A549 (cell line): ENCODE results near the gene DDIAS. TPM values are rescaled to one million over a fixed set of nuclear protein-coding genes. Genes with fewer than 3 reads are reported as not detected.
"Not testable (repeated sequence)": the region's sequence is repeated elsewhere in the genome, so short reads cannot be mapped to it uniquely, and the experiment has no call there.

ENCODE experiments used
- ATAC-seq, 2 experiments: fragments of 200-7000 bp in 1 of 2; fragments of >200 bp in 1 of 2; cut with Nextera tagmentation in 1 of 2; cut with Tn5 transposase in 1 of 2; 3 replicates each; pipeline versions ENCODE4 v1.8.0 to v1.9.1; 2018 to 2020; ENCODE audit warnings: mild to moderate bottlenecking in 1 of 2, moderate library complexity in 1 of 2
- CTCF ChIA-PET: fragments of 300-600 bp; sonication (Branson Sonifier 250); formaldehyde crosslinking; extraction: SDS; loops from one replicate; lab custom pipeline; 2021; ENCODE audit warnings: antibody characterized with exemption, inconsistent platforms; lab: Yijun Ruan, JAX
- POLR2A ChIA-PET: fragments of 350-600 bp; formaldehyde crosslinking; extraction: SDS; loops from one replicate; lab custom pipeline; 2021; ENCODE audit warnings: antibody characterized with exemption, inconsistent platforms; lab: Yijun Ruan, JAX
- DNase-seq, 2 experiments: peaks; one replicate each; pipeline versions ENCODE4 v3.0.0 to v3.0.0-alpha.2; 2011 to 2016; ENCODE audit warnings: low read depth in 1 of 2, low spot score in 1 of 2
- FAIRE-seq: peaks from 2 replicates; lab custom pipeline; 2011; peaks lifted over from hg19 to GRCh38; lab: Jason Lieb, UNC
- H3K27ac ChIP-seq, 2 experiments: fragments of >200 bp; sonication (Bioruptor Twin); formaldehyde crosslinking; 3 replicates each; pipeline ENCODE4 v1.5.1; 2016 to 2017
- H3K4me1 ChIP-seq: fragments of >200 bp; sonication (Bioruptor Twin); formaldehyde crosslinking; 3 replicates; pipeline ENCODE4 v1.6.1; 2016
- H3K4me2 ChIP-seq: fragments of >200 bp; sonication (Bioruptor Twin); formaldehyde crosslinking; 3 replicates; pipeline ENCODE4 v1.6.1; 2016
- H3K4me3 ChIP-seq: fragments of >200 bp; sonication (Bioruptor Twin); formaldehyde crosslinking; 3 replicates; pipeline ENCODE4 v1.5.1; 2016
- H3K9me3 ChIP-seq: fragments of >200 bp; sonication (Bioruptor Twin); formaldehyde crosslinking; 3 replicates; pipeline ENCODE4 v1.6.1; 2016
- BHLHE40 ChIP-seq: IDR thresholded peaks from 2 replicates; pipeline ENCODE4 v1.6.1; 2012; ENCODE audit warnings: low read depth, low read length, inconsistent platforms
- CBX2 ChIP-seq: fragments of 200-600 bp; sonication (generic); IDR thresholded peaks from 2 replicates; pipeline ENCODE4 v1.6.1; 2016; ENCODE audit warnings: low read depth, mild to moderate bottlenecking, borderline replicate concordance
- CEBPB ChIP-seq, 2 experiments: fragments of >200 bp in 1 of 2; sonication (Bioruptor Twin) in 1 of 2; formaldehyde crosslinking in 1 of 2; IDR thresholded peaks; 2 replicates each; pipeline ENCODE4 v1.6.1; 2012 to 2016
- CHD2 ChIP-seq: fragments of 150-350 bp; IDR thresholded peaks from 2 replicates; pipeline ENCODE4 v1.6.1; 2014; ENCODE audit warnings: low read length; ENCODE audit not compliant: partially characterized antibody
- CHD4 ChIP-seq: fragments of 200-600 bp; sonication (generic); IDR thresholded peaks from 2 replicates; pipeline ENCODE4 v1.6.1; 2016; ENCODE audit warnings: antibody characterized with exemption, mild to moderate bottlenecking, borderline replicate concordance
- FOSB ChIP-seq: fragments of 250-450 bp; sonication (Bioruptor Pico); IDR thresholded peaks from 2 replicates; pipeline ENCODE4 v1.5.0; 2020; ENCODE audit warnings: mild to moderate bottlenecking, moderate library complexity
- HDAC2 ChIP-seq: fragments of 200-600 bp; sonication (generic); IDR thresholded peaks from 2 replicates; pipeline ENCODE4 v1.6.1; 2016
- KDM5A ChIP-seq: fragments of 200-600 bp; sonication (generic); IDR thresholded peaks from 2 replicates; pipeline ENCODE4 v1.6.1; 2016; ENCODE audit warnings: antibody characterized with exemption, mild to moderate bottlenecking
- MAZ ChIP-seq: fragments of 150-350 bp; IDR thresholded peaks from 2 replicates; pipeline ENCODE4 v1.6.1; 2014; ENCODE audit warnings: antibody characterized with exemption, low read depth, low read length, borderline replicate concordance
- NFE2L2 ChIP-seq: fragments of 150-350 bp; conservative IDR thresholded peaks from 2 replicates; pipeline ENCODE4 v1.6.1; 2014; ENCODE audit warnings: low read length
- NPAS2 ChIP-seq: fragments of 250-450 bp; sonication (Bioruptor Pico); IDR thresholded peaks from 2 replicates; pipeline ENCODE4 v1.8.0; 2022; ENCODE audit warnings: mild to moderate bottlenecking, moderate library complexity, borderline replicate concordance
- RAD21 ChIP-seq, 2 experiments: fragments of >200 bp in 1 of 2; sonication (Bioruptor Twin) in 1 of 2; formaldehyde crosslinking in 1 of 2; IDR thresholded peaks in 1 of 2; conservative IDR thresholded peaks in 1 of 2; 2 replicates in 1 of 2; 3 replicates in 1 of 2; pipeline ENCODE4 v1.6.1; 2012 to 2018; ENCODE audit warnings: inconsistent platforms in 1 of 2
- RARB ChIP-seq: fragments of 250-450 bp; sonication (Bioruptor Pico); IDR thresholded peaks from 2 replicates; pipeline ENCODE4 v1.8.0; 2021; ENCODE audit warnings: mild to moderate bottlenecking, moderate library complexity
- REST ChIP-seq: fragments of 200-600 bp; sonication (generic); IDR thresholded peaks from 2 replicates; pipeline ENCODE4 v1.6.1; 2016; ENCODE audit warnings: antibody characterized with exemption, mild to moderate bottlenecking, moderate library complexity
- RNF2 ChIP-seq: fragments of 200-600 bp; sonication (generic); IDR thresholded peaks from 2 replicates; pipeline ENCODE4 v1.6.1; 2016; ENCODE audit warnings: low read depth, mild to moderate bottlenecking, antibody characterized with exemption, moderate library complexity, borderline replicate concordance
- ZSCAN20 ChIP-seq: fragments of 250-450 bp; sonication (Bioruptor Pico); IDR thresholded peaks from 2 replicates; pipeline ENCODE4 v1.8.0; 2022; ENCODE audit warnings: mild to moderate bottlenecking, moderate library complexity
- WGBS: methylation state at CpG from one replicate; pipeline ENCODE4 v1.1.6; 2017; ENCODE audit errors: missing lambda C conversion rate; 5-methylcytosine and 5-hydroxymethylcytosine counted together
- polyA plus RNA-seq, 4 experiments: library from polyadenylated mRNA; depleted of rRNA in 3 of 4; stranded (reverse); fragments of >200 nt; fragmentation: RNase III in 1 of 4; extraction: RNeasy Plus Mini Kit Qiagen cat#74134 plus additional on column Dnase treatment in 1 of 4; gene quantifications; 2 replicates in 3 of 4; 3 replicates in 1 of 4; pipeline ENCODE4 v1.2.3, GENCODE V29; 2011 to 2017

DDIAS gene
- polyA plus RNA-seq, 2 of the 4 experiments (the other 2 are of a cell fraction), result 14.7 to 23.9 TPM

- 76% methylated on average over 7 of the region's 9 CpGs for WGBS
- H3K4me3 ChIP-seq, FAIRE-seq, POLR2A ChIA-PET, ATAC-seq, H3K9me3 ChIP-seq, H3K4me2 ChIP-seq, DNase-seq, H3K27ac ChIP-seq, H3K4me1 ChIP-seq: not testable (repeated sequence)
- CTCF ChIA-PET, result interaction anchor here (1.2 kb wide), 1 partner anchor 8 kb away, joined by 3 read pairs; no protein-coding TSS in a partner anchor
Measured at GRCh38 chr11:82955736-82956453, 54.4 kb downstream of the DDIAS start.

GRCh38 chr11:82959987-82960778, 58.6 kb downstream of the DDIAS start:
- DNase-seq (no peak), ATAC-seq (no peak)
- Histone ChIP-seq H3K4me2 (no peak overlapping the region), H3K27ac (no peak overlapping the region), H3K4me1 (no peaks in the 10 kb centered on the region), H3K4me3 (no peak overlapping the region)
- 62% methylated on average over 5 of the region's 5 CpGs for WGBS
- POLR2A ChIA-PET, result no interaction called here
- no peak for TF ChIP-seq MAZ
- no peak for TF ChIP-seq CHD2
- no peak for TF ChIP-seq KDM5A
- no peak for TF ChIP-seq NPAS2
- no peak for TF ChIP-seq NFE2L2
- no peak for TF ChIP-seq RARB (CRISPR knock-in tag)
- TF ChIP-seq BHLHE40, result no peak
- no peak for TF ChIP-seq RAD21 (conservative IDR thresholded peaks at IDR 0.05 in 1 of 2, IDR thresholded peaks at IDR 0.05 in 1 of 2)
- TF ChIP-seq CBX2, result no peak
- TF ChIP-seq CEBPB (IDR thresholded peaks at IDR 0.05), result no peak
- no peak for TF ChIP-seq FOSB (CRISPR knock-in tag)
- TF ChIP-seq CHD4, result no peak
- no peak for TF ChIP-seq HDAC2
- no peak for TF ChIP-seq REST
- no peak for TF ChIP-seq ZSCAN20
- TF ChIP-seq RNF2, result no peak
- TF ChIP-seq, all 56 proteins: peak for 0
- CTCF ChIA-PET, result no interaction called here
- FAIRE-seq, result no peak
- H3K9me3 ChIP-seq, result no peaks in the 10 kb centered on the region

- no peak for TF ChIP-seq BHLHE40
- no peak for TF ChIP-seq FOSB (CRISPR knock-in tag)
- TF ChIP-seq CHD4, result no peak
- TF ChIP-seq, all 56 proteins: peak for 0
- no peaks in the 10 kb centered on the region for H3K4me1 ChIP-seq
- FAIRE-seq (no peak), DNase-seq (no peak), ATAC-seq (no peak; a peak in 1 of 6 replicates)
- WGBS, result 86% methylated on average over 2 of the region's 2 CpGs
- ChIA-PET CTCF (no interaction called here), POLR2A (no interaction called here)
- H3K4me2 ChIP-seq, result no peak overlapping the region
- H3K27ac ChIP-seq, result no peak overlapping the region
- no peaks in the 10 kb centered on the region for H3K9me3 ChIP-seq
- no peak overlapping the region for H3K4me3 ChIP-seq
Measured at GRCh38 chr11:82960779-82961143, 59.2 kb downstream of the DDIAS start.

GRCh38 chr11:82962021-82962420, 60.5 kb downstream of the DDIAS start:
- H3K4me2 ChIP-seq, H3K4me3 ChIP-seq, POLR2A ChIA-PET, ATAC-seq, FAIRE-seq, DNase-seq, H3K27ac ChIP-seq, H3K9me3 ChIP-seq, H3K4me1 ChIP-seq: not testable (repeated sequence)
- CTCF ChIA-PET, result interaction anchor here (1.5 kb wide), 1 partner anchor 10 kb away, joined by 5 read pairs; no protein-coding TSS in a partner anchor
